PC-9 (cell line): ENCODE results near the gene TGFBR1.

Experiments
- CTCF ChIP-seq: fragments of 200-600 bp; sonication (generic); conservative IDR thresholded peaks from 2 replicates; pipeline ENCODE4 v1.6.1; 2017; ENCODE audit warnings: mixed run types, antibody characterized with exemption, mild to moderate bottlenecking, moderate library complexity
- EZH2 ChIP-seq: fragments of 200-600 bp; sonication (generic); IDR thresholded peaks from 2 replicates; pipeline ENCODE4 v1.8.0; 2017; ENCODE audit warnings: antibody characterized with exemption, low read depth

GRCh38 chr9:99135456-99135855 lies 30.5 kb downstream of the TGFBR1 start:
- TF ChIP-seq EZH2 = no peak
- TF ChIP-seq CTCF = no peak
